HEK293 (cell line): Measurements from ENCODE around the gene PMAIP1.

Source experiments
- CTCF ChIA-PET: fragments of 350-600 bp; formaldehyde crosslinking; extraction: SDS; loops from one replicate; lab custom pipeline; 2021; ENCODE audit warnings: antibody characterized with exemption; lab: Yijun Ruan, JAX
- POLR2A ChIA-PET: fragments of 300-600 bp; formaldehyde crosslinking; extraction: SDS; loops from one replicate; lab custom pipeline; 2020; ENCODE audit warnings: antibody characterized with exemption, inconsistent platforms; lab: Yijun Ruan, JAX
- H3K27ac ChIP-seq: fragments of 200-500 bp; sonication (Bioruptor generic); 2 replicates; pipeline ENCODE4 v1.5.1; 2014; ENCODE audit warnings: low read depth, low read length, control low read depth, inconsistent platforms; ENCODE audit errors: extremely low read depth
- H3K36me3 ChIP-seq, 2 experiments: fragments of 200-500 bp in 1 of 2; sonication (Bioruptor generic) in 1 of 2; 1 replicate in 1 of 2; 2 replicates in 1 of 2; pipeline ENCODE4 v1.5.1; 2014 to 2017; ENCODE audit warnings: inconsistent platforms in 2 of 2, low read length in 2 of 2; ENCODE audit not compliant: control insufficient read depth in 2 of 2, insufficient read depth in 1 of 2
- H3K4me1 ChIP-seq: fragments of 200-500 bp; sonication (Bioruptor generic); 2 replicates; pipeline ENCODE4 v1.5.1; 2014; ENCODE audit warnings: mild to moderate bottlenecking, low read length, inconsistent platforms; ENCODE audit not compliant: control insufficient read depth, insufficient read depth
- H3K4me3 ChIP-seq: 2 replicates; pipeline ENCODE4 v1.5.1; 2011; ENCODE audit warnings: low read depth, mild to moderate bottlenecking, control low read depth, low read length, moderate library complexity
- H3K9me3 ChIP-seq: fragments of 200-500 bp; sonication (Bioruptor generic); 2 replicates; pipeline ENCODE4 v1.5.1; 2014; ENCODE audit warnings: low read depth, low read length, inconsistent platforms; ENCODE audit not compliant: control insufficient read depth, insufficient read depth
- GLIS2 ChIP-seq: fragments of 450-650 bp; formaldehyde crosslinking; IDR thresholded peaks from 2 replicates; pipeline ENCODE4 v1.5.1; 2016; ENCODE audit warnings: missing biosample characterization, missing genetic modification characterization
- ZFP69B ChIP-seq: fragments of 450-650 bp; formaldehyde crosslinking; IDR thresholded peaks from 2 replicates; pipeline ENCODE4 v1.5.1; 2016; ENCODE audit warnings: missing biosample characterization, missing genetic modification characterization
- ZIC2 ChIP-seq: fragments of 450-650 bp; formaldehyde crosslinking; IDR thresholded peaks from 2 replicates; pipeline ENCODE4 v1.5.1; 2016; ENCODE audit warnings: missing biosample characterization, missing genetic modification characterization
- ZNF112 ChIP-seq: fragments of 450-650 bp; formaldehyde crosslinking; IDR thresholded peaks from 2 replicates; pipeline ENCODE4 v1.5.0; 2017; ENCODE audit warnings: missing biosample characterization, missing genetic modification characterization
- ZNF214 ChIP-seq: fragments of 450-650 bp; formaldehyde crosslinking; IDR thresholded peaks from 2 replicates; pipeline ENCODE4 v1.5.1; 2017; ENCODE audit warnings: missing biosample characterization, mild to moderate bottlenecking, missing genetic modification characterization, borderline replicate concordance
- ZNF302 ChIP-seq: fragments of 450-650 bp; formaldehyde crosslinking; IDR thresholded peaks from 2 replicates; pipeline ENCODE4 v1.5.1; 2016; ENCODE audit warnings: missing biosample characterization, missing genetic modification characterization, low read depth
- ZNF350 ChIP-seq: fragments of 450-650 bp; formaldehyde crosslinking; IDR thresholded peaks from 2 replicates; pipeline ENCODE4 v1.5.0; 2017; ENCODE audit warnings: missing biosample characterization, mild to moderate bottlenecking, missing genetic modification characterization
- ZNF423 ChIP-seq: fragments of 450-650 bp; formaldehyde crosslinking; IDR thresholded peaks from 2 replicates; pipeline ENCODE4 v1.5.1; 2016; ENCODE audit warnings: missing biosample characterization, missing genetic modification characterization
- ZNF510 ChIP-seq: fragments of 450-650 bp; formaldehyde crosslinking; IDR thresholded peaks from 2 replicates; pipeline ENCODE4 v1.5.1; 2018; ENCODE audit warnings: mild to moderate bottlenecking, missing genetic modification characterization, missing biosample characterization; ENCODE audit not compliant: insufficient replicate concordance
- ZNF529 ChIP-seq: fragments of 450-650 bp; formaldehyde crosslinking; IDR thresholded peaks from 2 replicates; pipeline ENCODE4 v1.5.1; 2017; ENCODE audit warnings: missing genetic modification characterization, missing biosample characterization; ENCODE audit not compliant: insufficient replicate concordance
- ZNF704 ChIP-seq: fragments of 450-650 bp; formaldehyde crosslinking; IDR thresholded peaks from 2 replicates; pipeline ENCODE4 v1.5.1; 2016; ENCODE audit warnings: missing biosample characterization, missing genetic modification characterization
- ZNF707 ChIP-seq: fragments of 450-650 bp; formaldehyde crosslinking; IDR thresholded peaks from 2 replicates; pipeline ENCODE4 v1.5.1; 2016; ENCODE audit warnings: missing biosample characterization, missing genetic modification characterization
- ZSCAN16 ChIP-seq: fragments of 450-650 bp; formaldehyde crosslinking; IDR thresholded peaks from 2 replicates; pipeline ENCODE4 v1.5.1; 2016; ENCODE audit warnings: missing biosample characterization, missing genetic modification characterization
- TF ChIP-seq, protein P1 (sequence below): fragments of 450-650 bp; formaldehyde crosslinking; optimal IDR thresholded peaks from 2 replicates; pipeline ENCODE3; 2016; ENCODE audit warnings: missing biosample characterization, mild to moderate bottlenecking, missing genetic modification characterization
- TF ChIP-seq, protein P2 (sequence below): fragments of 450-650 bp; formaldehyde crosslinking; IDR thresholded peaks from 2 replicates; pipeline ENCODE4 v1.5.1; 2016; ENCODE audit warnings: missing biosample characterization, missing genetic modification characterization
- TF ChIP-seq, protein P3 (sequence below): fragments of 450-650 bp; formaldehyde crosslinking; IDR thresholded peaks from 2 replicates; pipeline ENCODE4 v1.5.1; 2016; ENCODE audit warnings: missing biosample characterization, missing genetic modification characterization
- TF ChIP-seq, protein P4 (sequence below): fragments of 450-650 bp; formaldehyde crosslinking; IDR thresholded peaks from 2 replicates; pipeline ENCODE4 v1.5.1; 2016; ENCODE audit warnings: missing biosample characterization, missing genetic modification characterization

Gene PMAIP1

DNA sequence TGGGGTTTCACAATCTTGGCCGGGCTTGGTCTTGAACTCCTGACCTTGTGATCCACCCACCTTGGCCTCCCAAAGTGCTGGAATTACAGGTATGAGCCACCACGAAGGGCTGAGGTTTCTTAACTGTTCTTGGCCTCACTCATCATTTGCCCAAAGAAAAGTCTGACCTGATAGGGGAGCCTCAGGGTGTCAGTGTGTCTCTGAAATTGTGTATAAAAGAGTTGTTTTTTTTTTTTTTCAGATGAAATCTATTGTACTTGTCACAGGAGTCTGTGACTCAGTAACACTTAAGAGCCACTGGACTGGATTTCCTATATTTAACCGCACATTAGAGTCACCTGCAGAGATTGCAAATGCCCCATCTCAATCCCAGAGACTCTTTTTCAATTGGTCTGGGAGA lies 16.9 kb downstream of the PMAIP1 start:
- Histone ChIP-seq H3K4me1 (peaks cover 11% of the 10 kb centered on the region), H3K9me3 (peaks cover 2% of the 10 kb centered on the region; the same call in 1 of the 2 replicates), H3K27ac (no peak overlapping the region), H3K4me3 (no peak overlapping the region), H3K36me3 (no peaks in the 10 kb centered on the region)
- ChIA-PET CTCF (no interaction called here), POLR2A (interaction anchor here (2.8 kb wide), 1 partner anchor 12 kb away, joined by 34 read pairs; no protein-coding TSS in a partner anchor)
- TF ChIP-seq ZNF214 = no peak
- no peak for TF ChIP-seq ZNF707 (tag by site-specific recombination)
- TF ChIP-seq ZSCAN16 (tag by site-specific recombination) = no peak
- TF ChIP-seq ZNF423 = no peak
- TF ChIP-seq ZNF350 (tag by site-specific recombination) = no peak
- no peak for TF ChIP-seq ZNF112 (tag by site-specific recombination)
- TF ChIP-seq ZFP69B (tag by site-specific recombination) = no peak
- TF ChIP-seq ZNF529 (tag by site-specific recombination) = no peak
- no peak for TF ChIP-seq GLIS2
- TF ChIP-seq, protein P1, sequence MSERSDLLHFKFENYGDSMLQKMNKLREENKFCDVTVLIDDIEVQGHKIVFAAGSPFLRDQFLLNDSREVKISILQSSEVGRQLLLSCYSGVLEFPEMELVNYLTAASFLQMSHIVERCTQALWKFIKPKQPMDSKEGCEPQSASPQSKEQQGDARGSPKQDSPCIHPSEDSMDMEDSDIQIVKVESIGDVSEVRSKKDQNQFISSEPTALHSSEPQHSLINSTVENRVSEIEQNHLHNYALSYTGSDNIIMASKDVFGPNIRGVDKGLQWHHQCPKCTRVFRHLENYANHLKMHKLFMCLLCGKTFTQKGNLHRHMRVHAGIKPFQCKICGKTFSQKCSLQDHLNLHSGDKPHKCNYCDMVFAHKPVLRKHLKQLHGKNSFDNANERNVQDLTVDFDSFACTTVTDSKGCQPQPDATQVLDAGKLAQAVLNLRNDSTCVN (tag by site-specific recombination) = no peak

GRCh38 chr18:59917422-59917821 lies 17.6 kb downstream of the PMAIP1 start:
- Histone ChIP-seq H3K9me3 (peaks cover 2% of the 10 kb centered on the region; the same call in 1 of the 2 replicates), H3K27ac (no peak overlapping the region), H3K36me3 (no peaks in the 10 kb centered on the region), H3K4me3 (no peak overlapping the region), H3K4me1 (peaks cover 11% of the 10 kb centered on the region)
- ChIA-PET CTCF (no interaction called here), POLR2A (interaction anchor here (0.6 to 2.8 kb wide), 2 partner anchors 13 to 17 kb away, joined by 3 to 34 read pairs; no protein-coding TSS in a partner anchor)
- TF ChIP-seq ZNF704 (tag by site-specific recombination) = no peak
- TF ChIP-seq, protein P2, sequence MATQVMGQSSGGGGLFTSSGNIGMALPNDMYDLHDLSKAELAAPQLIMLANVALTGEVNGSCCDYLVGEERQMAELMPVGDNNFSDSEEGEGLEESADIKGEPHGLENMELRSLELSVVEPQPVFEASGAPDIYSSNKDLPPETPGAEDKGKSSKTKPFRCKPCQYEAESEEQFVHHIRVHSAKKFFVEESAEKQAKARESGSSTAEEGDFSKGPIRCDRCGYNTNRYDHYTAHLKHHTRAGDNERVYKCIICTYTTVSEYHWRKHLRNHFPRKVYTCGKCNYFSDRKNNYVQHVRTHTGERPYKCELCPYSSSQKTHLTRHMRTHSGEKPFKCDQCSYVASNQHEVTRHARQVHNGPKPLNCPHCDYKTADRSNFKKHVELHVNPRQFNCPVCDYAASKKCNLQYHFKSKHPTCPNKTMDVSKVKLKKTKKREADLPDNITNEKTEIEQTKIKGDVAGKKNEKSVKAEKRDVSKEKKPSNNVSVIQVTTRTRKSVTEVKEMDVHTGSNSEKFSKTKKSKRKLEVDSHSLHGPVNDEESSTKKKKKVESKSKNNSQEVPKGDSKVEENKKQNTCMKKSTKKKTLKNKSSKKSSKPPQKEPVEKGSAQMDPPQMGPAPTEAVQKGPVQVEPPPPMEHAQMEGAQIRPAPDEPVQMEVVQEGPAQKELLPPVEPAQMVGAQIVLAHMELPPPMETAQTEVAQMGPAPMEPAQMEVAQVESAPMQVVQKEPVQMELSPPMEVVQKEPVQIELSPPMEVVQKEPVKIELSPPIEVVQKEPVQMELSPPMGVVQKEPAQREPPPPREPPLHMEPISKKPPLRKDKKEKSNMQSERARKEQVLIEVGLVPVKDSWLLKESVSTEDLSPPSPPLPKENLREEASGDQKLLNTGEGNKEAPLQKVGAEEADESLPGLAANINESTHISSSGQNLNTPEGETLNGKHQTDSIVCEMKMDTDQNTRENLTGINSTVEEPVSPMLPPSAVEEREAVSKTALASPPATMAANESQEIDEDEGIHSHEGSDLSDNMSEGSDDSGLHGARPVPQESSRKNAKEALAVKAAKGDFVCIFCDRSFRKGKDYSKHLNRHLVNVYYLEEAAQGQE (tag by site-specific recombination) = no peak
- TF ChIP-seq ZIC2 (tag by site-specific recombination) = 0 out of 2 replicates have a peak, but pooled peaks have one; percentile 11
- TF ChIP-seq ZNF112 (tag by site-specific recombination) = no peak
- TF ChIP-seq, protein P3, sequence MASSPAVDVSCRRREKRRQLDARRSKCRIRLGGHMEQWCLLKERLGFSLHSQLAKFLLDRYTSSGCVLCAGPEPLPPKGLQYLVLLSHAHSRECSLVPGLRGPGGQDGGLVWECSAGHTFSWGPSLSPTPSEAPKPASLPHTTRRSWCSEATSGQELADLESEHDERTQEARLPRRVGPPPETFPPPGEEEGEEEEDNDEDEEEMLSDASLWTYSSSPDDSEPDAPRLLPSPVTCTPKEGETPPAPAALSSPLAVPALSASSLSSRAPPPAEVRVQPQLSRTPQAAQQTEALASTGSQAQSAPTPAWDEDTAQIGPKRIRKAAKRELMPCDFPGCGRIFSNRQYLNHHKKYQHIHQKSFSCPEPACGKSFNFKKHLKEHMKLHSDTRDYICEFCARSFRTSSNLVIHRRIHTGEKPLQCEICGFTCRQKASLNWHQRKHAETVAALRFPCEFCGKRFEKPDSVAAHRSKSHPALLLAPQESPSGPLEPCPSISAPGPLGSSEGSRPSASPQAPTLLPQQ = peak; percentile 51; the same call in 1 of the 2 replicates
- TF ChIP-seq, protein P4, sequence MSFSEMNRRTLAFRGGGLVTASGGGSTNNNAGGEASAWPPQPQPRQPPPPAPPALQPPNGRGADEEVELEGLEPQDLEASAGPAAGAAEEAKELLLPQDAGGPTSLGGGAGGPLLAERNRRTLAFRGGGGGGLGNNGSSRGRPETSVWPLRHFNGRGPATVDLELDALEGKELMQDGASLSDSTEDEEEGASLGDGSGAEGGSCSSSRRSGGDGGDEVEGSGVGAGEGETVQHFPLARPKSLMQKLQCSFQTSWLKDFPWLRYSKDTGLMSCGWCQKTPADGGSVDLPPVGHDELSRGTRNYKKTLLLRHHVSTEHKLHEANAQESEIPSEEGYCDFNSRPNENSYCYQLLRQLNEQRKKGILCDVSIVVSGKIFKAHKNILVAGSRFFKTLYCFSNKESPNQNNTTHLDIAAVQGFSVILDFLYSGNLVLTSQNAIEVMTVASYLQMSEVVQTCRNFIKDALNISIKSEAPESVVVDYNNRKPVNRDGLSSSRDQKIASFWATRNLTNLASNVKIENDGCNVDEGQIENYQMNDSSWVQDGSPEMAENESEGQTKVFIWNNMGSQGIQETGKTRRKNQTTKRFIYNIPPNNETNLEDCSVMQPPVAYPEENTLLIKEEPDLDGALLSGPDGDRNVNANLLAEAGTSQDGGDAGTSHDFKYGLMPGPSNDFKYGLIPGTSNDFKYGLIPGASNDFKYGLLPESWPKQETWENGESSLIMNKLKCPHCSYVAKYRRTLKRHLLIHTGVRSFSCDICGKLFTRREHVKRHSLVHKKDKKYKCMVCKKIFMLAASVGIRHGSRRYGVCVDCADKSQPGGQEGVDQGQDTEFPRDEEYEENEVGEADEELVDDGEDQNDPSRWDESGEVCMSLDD = no peak
- no peak for TF ChIP-seq ZNF510 (tag by site-specific recombination)
- TF ChIP-seq ZNF302 (tag by site-specific recombination) = no peak
